Epithelial cell of esophagus (primary cell): ENCODE results near the gene MTRF1.

Experiments used
- DNase-seq: peaks from one replicate; pipeline ENCODE4 v3.0.0; 2010; ENCODE audit warnings: low read depth
- H3K4me3 ChIP-seq: 2 replicates; pipeline ENCODE4 v1.5.1; 2011; ENCODE audit warnings: mild to moderate bottlenecking, low read length, control low read depth
- CTCF ChIP-seq: IDR thresholded peaks from 2 replicates; pipeline ENCODE4 v1.5.1; 2011; ENCODE audit warnings: low read depth, mild to moderate bottlenecking, low read length, control low read depth, inconsistent platforms; ENCODE audit not compliant: insufficient read depth; ENCODE audit errors: missing control alignments

Gene MTRF1

GRCh38 chr13:41306271-41307145 lies 43.1 kb upstream of the MTRF1 start:
- H3K4me3 ChIP-seq: no peak overlapping the region
- DNase-seq: no peak
- no peak for TF ChIP-seq CTCF

GRCh38 chr13:41304551-41304950 lies 41.2 kb upstream of the MTRF1 start:
- DNase-seq: no peak
- H3K4me3 ChIP-seq: no peak overlapping the region
- no peak for TF ChIP-seq CTCF

- H3K4me3 ChIP-seq: no peak overlapping the region
- no peak for TF ChIP-seq CTCF
- peak; percentile 47 for DNase-seq
Observed at GRCh38 chr13:41302743-41303142, 39.4 kb upstream of the MTRF1 start.

GRCh38 chr13:41299316-41300094 lies 36.1 kb upstream of the MTRF1 start:
- H3K4me3 ChIP-seq: no peak overlapping the region
- no peak for TF ChIP-seq CTCF
- DNase-seq: no peak

GRCh38 chr13:41296879-41297646 lies 33.7 kb upstream of the MTRF1 start:
- TF ChIP-seq CTCF: no peak
- DNase-seq: no peak
- no peak overlapping the region for H3K4me3 ChIP-seq

- DNase-seq: no peak
- H3K4me3 ChIP-seq: no peak overlapping the region
- TF ChIP-seq CTCF: no peak
Observed at GRCh38 chr13:41295973-41296372, 32.6 kb upstream of the MTRF1 start.
